Measurements from ENCODE around the gene CAVIN2. TPM values are rescaled to one million over a fixed set of nuclear protein-coding genes. Genes with fewer than 3 reads are reported as not detected.

CAVIN2 gene
- total and polyA plus RNA-seq, 9 of the 15 experiments (the other 6 are each of a cell fraction or from before 2014, with no cell fraction given) = 20.6 to 92.4 (median 69.0) TPM

GRCh38 chr2:191818725-191819350 lies 28.1 kb downstream of the CAVIN2 start (continued):
- TF ChIP-seq ZBTB40 (IDR thresholded peaks at IDR 0.05) = 0 out of 2 replicates have a peak, but pooled peaks have one; percentile 24
- TF ChIP-seq ZBTB40 (CRISPR knock-in tag; IDR thresholded peaks at IDR 0.05) = no peak
- TF ChIP-seq TEAD1 (CRISPR knock-in tag; IDR thresholded peaks at IDR 0.05) = no peak
- TF ChIP-seq ETV1 (tag; conservative IDR thresholded peaks at IDR 0.05; ENCODE audit: low read depth) = peak; percentile 46
- TF ChIP-seq ZNF740 (CRISPR knock-in tag; IDR thresholded peaks at IDR 0.05) = no peak
- no peak for TF ChIP-seq ZNF740 (tag; IDR thresholded peaks at IDR 0.05)

Measured in K562 (cell line).